Right lobe of liver (tissue), 4 donors: ENCODE results near the gene IL1RAPL1.

Experiments used
- CTCF ChIP-seq, 4 donors: fragments of 200-600 bp in 3 of 4; fragments of 450-650 bp in 1 of 4; IDR thresholded peaks; one replicate each; pipeline versions ENCODE4 v1.5.1 to v1.8.0; 2016 to 2022; ENCODE audit warnings: antibody characterized with exemption in 4 of 4, mild to moderate bottlenecking in 2 of 4
- POLR2A ChIP-seq: fragments of 450-650 bp; IDR thresholded peaks from one replicate; pipeline ENCODE4 v1.6.1; 2017; ENCODE audit warnings: antibody characterized with exemption, mild to moderate bottlenecking
- donor health status: DM: no; HTN: no; CAD: no.
- donor health status: DM: no; HTN: no; CAD: no.
- donor health status: DM: no; HTN: yes; CAD: no.

GRCh38 chrX:28542791-28543190 lies 44.5 kb upstream of the IL1RAPL1 start:
- no peak for TF ChIP-seq CTCF (IDR thresholded peaks at IDR 0.05)
- no peak for TF ChIP-seq POLR2A
